Measurements from ENCODE around the gene ADGRG2.

ADGRG2 gene

DNA sequence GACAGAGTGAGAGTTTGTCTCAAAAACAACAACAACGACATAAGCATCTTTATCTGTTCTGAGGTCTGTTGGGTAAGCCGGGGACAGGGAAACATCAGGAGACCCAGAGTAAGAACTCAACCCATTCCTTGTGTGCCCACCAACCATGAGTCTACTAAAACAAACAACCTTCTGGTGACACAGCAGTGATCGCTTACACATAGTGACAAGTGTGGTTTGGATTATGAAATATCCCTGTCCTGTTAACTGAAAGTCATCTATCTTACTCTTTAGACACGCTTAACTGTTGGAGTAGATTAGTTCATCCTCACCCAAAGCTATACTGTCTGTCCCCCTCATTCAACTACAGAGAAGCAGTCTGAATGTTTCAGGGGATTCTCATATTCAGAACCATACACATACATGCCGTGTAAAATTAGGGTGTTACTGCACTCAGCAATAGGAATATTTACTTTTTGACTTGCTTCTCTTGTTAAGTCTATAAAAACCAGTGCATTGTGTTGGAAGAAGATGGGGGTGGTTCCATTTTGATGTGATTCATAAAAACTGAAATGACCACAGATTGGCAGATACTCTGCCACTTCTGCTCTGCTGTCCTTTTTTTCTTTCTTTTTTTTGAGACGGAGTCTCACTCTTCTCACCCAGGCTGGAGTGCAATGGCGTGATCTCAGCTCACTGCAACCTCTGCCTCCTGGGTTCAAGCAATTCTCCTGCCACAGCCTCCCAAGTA lies 165.8 kb downstream of the ADGRG2 start:
- ATAC-seq = no peak
- no peak for DNase-seq

DNA sequence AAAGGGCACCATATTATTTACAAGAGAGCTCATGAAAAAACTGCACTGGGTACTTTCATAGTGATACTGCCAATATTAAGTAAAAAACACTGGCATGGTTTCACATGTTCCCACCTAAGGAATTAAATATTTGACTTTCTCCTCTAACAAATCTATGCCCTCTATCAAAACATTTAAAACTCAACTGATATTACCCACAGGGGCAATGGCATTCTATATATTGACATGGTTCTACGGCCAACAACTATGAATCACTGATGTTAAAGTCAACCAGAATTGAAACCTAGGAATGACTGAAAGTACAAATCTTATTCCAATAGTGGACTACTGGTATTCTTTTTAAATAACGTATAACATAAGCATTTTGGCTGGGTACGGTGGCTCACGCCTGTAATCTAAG lies 166.6 kb downstream of the ADGRG2 start:
- ATAC-seq (no peak), DNase-seq (no peak)

GRCh38 chrX:18951032-18951431 lies 171.2 kb downstream of the ADGRG2 start:
- ATAC-seq (no peak), DNase-seq (no peak)

GRCh38 chrX:18949944-18950301 lies 172.3 kb downstream of the ADGRG2 start:
- no peak for ATAC-seq

GRCh38 chrX:18949291-18949943 lies 172.9 kb downstream of the ADGRG2 start:
- ATAC-seq = no peak

More at GRCh38 chrX:18949944-18950301, 172.3 kb downstream of the ADGRG2 start:
- DNase-seq = no peak

DNA sequence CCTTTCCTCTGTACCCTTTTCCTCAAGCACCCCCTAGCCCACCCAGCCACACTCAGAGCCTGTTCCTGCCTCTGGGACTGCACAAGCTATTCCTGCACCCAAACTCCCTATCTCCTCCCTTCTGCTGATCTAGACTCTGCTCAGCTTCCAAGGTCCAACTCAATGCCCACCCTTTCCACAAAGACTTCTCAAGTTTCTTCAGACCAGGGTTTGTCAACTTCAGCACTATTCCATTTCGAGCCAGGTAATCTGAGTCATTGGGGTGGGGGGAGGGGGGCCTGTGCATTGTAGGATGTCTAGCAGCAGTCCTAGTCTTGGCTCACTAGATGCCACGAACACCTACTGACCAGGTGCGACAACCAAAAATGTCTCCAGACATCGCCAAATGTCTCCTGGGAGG lies 175.7 kb downstream of the ADGRG2 start:
- DNase-seq (no peak), ATAC-seq (no peak)

More at GRCh38 chrX:18949291-18949943, 172.9 kb downstream of the ADGRG2 start:
- DNase-seq = no peak

DNA sequence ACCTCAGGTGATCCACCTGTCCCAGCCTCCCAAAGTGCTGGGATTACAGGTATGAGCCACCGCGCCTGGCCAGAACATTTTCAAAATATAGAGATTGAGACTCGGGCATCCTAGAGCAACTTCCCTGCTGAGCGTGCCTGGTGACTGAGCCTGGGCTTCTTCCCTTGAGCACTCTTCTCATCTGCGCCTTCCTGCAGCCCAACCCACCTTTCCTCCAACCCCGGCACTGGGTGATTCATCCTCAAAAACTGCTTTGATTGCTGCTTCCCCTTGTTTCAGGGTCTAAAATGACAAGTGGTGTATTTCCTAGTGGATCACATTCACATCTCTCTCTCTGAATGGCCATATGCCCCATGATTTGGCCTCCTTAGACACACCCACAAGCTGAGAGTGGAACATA lies 176.1 kb downstream of the ADGRG2 start:
- ATAC-seq (no peak), DNase-seq (no peak)

- DNase-seq (no peak), ATAC-seq (no peak)
These were observed 176.8 kb downstream of the ADGRG2 start for GRCh38 chrX:18945483-18945882.

- no peak for ATAC-seq
- no peak for DNase-seq
These were observed 177.8 kb downstream of the ADGRG2 start for GRCh38 chrX:18944482-18944881.

DNA sequence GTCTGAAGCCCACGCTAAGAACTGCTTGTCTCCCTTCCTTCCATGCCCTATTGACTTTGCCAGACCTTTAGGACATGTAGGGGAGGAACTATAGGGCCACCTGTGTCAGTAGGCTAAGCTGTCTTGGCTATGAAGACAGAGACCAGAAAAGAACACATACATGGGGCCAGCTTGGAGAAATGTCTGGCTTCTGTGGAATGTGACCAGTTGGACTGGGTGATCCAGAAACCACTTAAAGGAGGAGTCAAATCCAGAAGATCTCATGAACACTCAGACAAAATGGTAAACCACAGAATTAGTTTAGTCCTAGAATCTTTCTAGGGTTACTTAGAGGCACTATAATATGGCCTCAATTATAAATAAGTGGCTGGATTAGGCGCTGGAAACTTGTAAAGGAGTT lies 180.4 kb downstream of the ADGRG2 start:
- DNase-seq = no peak
- no peak for ATAC-seq

Measured in stimulated activated naive CD8-positive, alpha-beta T cell treated with anti-CD3 and anti-CD28 coated beads, Interleukin-15, Interleukin-2, amounts not matched to agents 100 U/mL and 50 U/mL, for 24 hours (primary cell).